HepG2 (cell line): ENCODE measurements around the gene ZBTB25. TPM values are rescaled to one million over a fixed set of nuclear protein-coding genes. Genes with fewer than 3 reads are reported as not detected.

ENCODE experiments used
- ATAC-seq: fragments of 200-7000 bp; cut with Tn5 transposase; 3 replicates; pipeline ENCODE4 v1.9.1; 2020; ENCODE audit warnings: mild to moderate bottlenecking, moderate library complexity
- BruUV-seq: library from RNA; stranded (reverse); fragments of 400-500 nt; replicated peaks from 2 replicates; lab custom pipeline; 2021; lab: Mats Ljungman, UMichigan
- CTCF ChIA-PET: fragments of 300-600 bp; formaldehyde crosslinking; extraction: SDS; loops from one replicate; lab custom pipeline; 2021; ENCODE audit warnings: low total read pairs, inconsistent platforms, low intra/inter-chr PET ratio; lab: Yijun Ruan, JAX
- POLR2A ChIA-PET: fragments of 350-600 bp; sonication (Branson Sonifier 250); formaldehyde crosslinking; loops from one replicate; lab custom pipeline; 2020; ENCODE audit warnings: antibody characterized with exemption, inconsistent platforms; lab: Yijun Ruan, JAX
- DNase-seq: peaks from one replicate; pipeline ENCODE4 v3.0.0-alpha.2; 2015; ENCODE audit warnings: low spot score
- FAIRE-seq: peaks from 3 replicates; lab custom pipeline; 2011; peaks lifted over from hg19 to GRCh38; lab: Jason Lieb, UNC
- H2AFZ ChIP-seq: one replicate; pipeline ENCODE4 v1.6.1; 2011; ENCODE audit warnings: low read length, inconsistent platforms
- H3K27ac ChIP-seq: fragments of 300-600 bp; 3 replicates; pipeline ENCODE4 v1.8.0; 2011; ENCODE audit warnings: mixed run types, mild to moderate bottlenecking, mixed read lengths, low read length, inconsistent platforms; ENCODE audit not compliant: insufficient read depth; ENCODE audit errors: extremely low read length
- H3K27me3 ChIP-seq, 2 experiments: fragments of 200-600 bp in 1 of 2; 2 replicates in 1 of 2; 3 replicates in 1 of 2; pipeline versions ENCODE4 v1.6.0 to v1.8.0; 2011; ENCODE audit warnings: low read length in 2 of 2, mild to moderate bottlenecking in 2 of 2, moderate library complexity in 2 of 2, inconsistent platforms in 1 of 2; ENCODE audit not compliant: insufficient read depth in 2 of 2, control insufficient read depth in 1 of 2
- H3K36me3 ChIP-seq, 2 experiments: fragments of 200-600 bp in 1 of 2; replicated peaks in 1 of 2; 2 replicates in 1 of 2; 3 replicates in 1 of 2; pipeline versions ENCODE4 v1.5.1 to v1.8.0; 2011; ENCODE audit warnings: low read length in 2 of 2, inconsistent platforms in 1 of 2; ENCODE audit not compliant: insufficient read depth in 2 of 2, control insufficient read depth in 1 of 2
- H3K4me1 ChIP-seq: 2 replicates; pipeline ENCODE4 v1.5.1; 2012; ENCODE audit warnings: low read length, inconsistent platforms; ENCODE audit not compliant: insufficient read depth
- H3K4me2 ChIP-seq: 2 replicates; pipeline ENCODE4 v1.6.0; 2011; ENCODE audit warnings: low read depth, low read length, inconsistent platforms
- H3K4me3 ChIP-seq, 3 experiments: fragments of 200-600 bp in 1 of 3; sonication (generic), shearing (Covaris generic) in 1 of 3; replicated peaks in 1 of 3; 2 replicates each; pipeline ENCODE4 v1.5.1; 2011 to 2016; ENCODE audit warnings: low read length in 3 of 3, inconsistent platforms in 2 of 3, low read depth in 2 of 3, mild to moderate bottlenecking in 2 of 3, control low read depth in 1 of 3, mixed read lengths in 1 of 3; ENCODE audit not compliant: insufficient read depth in 1 of 3
- H3K79me2 ChIP-seq: one replicate; pipeline ENCODE4 v1.6.1; 2011; ENCODE audit warnings: low read length, inconsistent platforms; ENCODE audit not compliant: insufficient read depth
- H3K9ac ChIP-seq: 2 replicates; pipeline ENCODE4 v1.6.0; 2011; ENCODE audit warnings: mild to moderate bottlenecking, low read depth, low read length, inconsistent platforms; ENCODE audit not compliant: insufficient read depth
- H3K9me3 ChIP-seq: 2 replicates; pipeline ENCODE4 v1.5.1; 2012; ENCODE audit warnings: mild to moderate bottlenecking, low read length
- H4K20me1 ChIP-seq: 2 replicates; pipeline ENCODE4 v1.6.0; 2011; ENCODE audit warnings: inconsistent platforms, mild to moderate bottlenecking, low read length, moderate library complexity; ENCODE audit not compliant: insufficient read depth
- BRF2 ChIP-seq: sonication (generic); formaldehyde crosslinking; IDR thresholded peaks from 2 replicates; pipeline ENCODE4 v1.8.1; 2022; ENCODE audit warnings: mild to moderate bottlenecking, missing genetic modification reagents
- DRAP1 ChIP-seq: IDR thresholded peaks from 2 replicates; pipeline ENCODE4 v1.6.1; 2016; ENCODE audit warnings: missing genetic modification reagents, missing compliant biosample characterization
- GLMP ChIP-seq: sonication (generic); formaldehyde crosslinking; IDR thresholded peaks from 2 replicates; pipeline ENCODE4 v1.9.0; 2021; ENCODE audit warnings: missing genetic modification reagents, mild to moderate bottlenecking, borderline replicate concordance
- GMEB1 ChIP-seq: sonication (generic); formaldehyde crosslinking; IDR thresholded peaks from 2 replicates; pipeline ENCODE4 v1.5.1; 2020; ENCODE audit warnings: missing genetic modification reagents, mild to moderate bottlenecking, borderline replicate concordance
- HCFC1 ChIP-seq: fragments of 150-350 bp; IDR thresholded peaks from 2 replicates; pipeline ENCODE4 v1.6.1; 2014; ENCODE audit warnings: low read depth, low read length
- IKZF1 ChIP-seq: fragments of 450-650 bp; IDR thresholded peaks from 2 replicates; pipeline ENCODE4 v1.7.1; 2016
- MAFK ChIP-seq, 2 experiments: IDR thresholded peaks in 1 of 2; conservative IDR thresholded peaks in 1 of 2; 2 replicates each; pipeline ENCODE4 v1.6.1; 2011; ENCODE audit warnings: improper control_type of control experiment in 2 of 2, low read length in 2 of 2
- MIER2 ChIP-seq: IDR thresholded peaks from 2 replicates; pipeline ENCODE4 v1.6.1; 2016; ENCODE audit warnings: missing biosample characterization, missing genetic modification reagents
- TAF1 ChIP-seq: sonication (generic); formaldehyde crosslinking; IDR thresholded peaks from 2 replicates; pipeline ENCODE4 v1.4.0; 2020; ENCODE audit warnings: missing genetic modification reagents
- TSC22D2 ChIP-seq: sonication (generic); formaldehyde crosslinking; IDR thresholded peaks from 2 replicates; pipeline ENCODE4 v1.5.1; 2020; ENCODE audit warnings: missing genetic modification reagents, mild to moderate bottlenecking, borderline replicate concordance
- ZKSCAN1 ChIP-seq: fragments of 150-350 bp; IDR thresholded peaks from 2 replicates; pipeline ENCODE4 v1.6.1; 2014; ENCODE audit warnings: low read length
- ZKSCAN5 ChIP-seq: sonication (generic); formaldehyde crosslinking; IDR thresholded peaks from 2 replicates; pipeline ENCODE4 v1.5.1; 2020; ENCODE audit warnings: mild to moderate bottlenecking, missing genetic modification reagents
- ZMAT3 ChIP-seq: sonication (generic); formaldehyde crosslinking; conservative IDR thresholded peaks from 2 replicates; pipeline ENCODE4 v1.7.0; 2021; ENCODE audit warnings: missing genetic modification reagents
- ZNF207 ChIP-seq: fragments of 450-650 bp; IDR thresholded peaks from 2 replicates; pipeline ENCODE4 v1.6.1; 2016; ENCODE audit warnings: antibody characterized with exemption, borderline replicate concordance
- ZNF432 ChIP-seq: sonication (generic); formaldehyde crosslinking; IDR thresholded peaks from 2 replicates; pipeline ENCODE4 v1.5.0; 2020; ENCODE audit warnings: missing genetic modification reagents, mild to moderate bottlenecking, borderline replicate concordance
- ZNF672 ChIP-seq: sonication (generic); formaldehyde crosslinking; IDR thresholded peaks from 2 replicates; pipeline ENCODE4 v1.8.1; 2022; ENCODE audit warnings: missing genetic modification reagents
- ZNF839 ChIP-seq: sonication (generic); formaldehyde crosslinking; IDR thresholded peaks from 2 replicates; pipeline ENCODE4 v1.4.0; 2020; ENCODE audit warnings: missing genetic modification reagents, mild to moderate bottlenecking, borderline replicate concordance
- WGBS: methylation state at CpG from one replicate; pipeline ENCODE4 v1.1.6; 2017; ENCODE audit warnings: low lambda C conversion rate; 5-methylcytosine and 5-hydroxymethylcytosine counted together
- in situ Hi-C: cut with HindIII; loops from 2 replicates; pipeline ENCODE4 v1.10.0; 2017; ENCODE audit warnings: low pct_unique_long_range_greater_than_20kb; ENCODE audit not compliant: extremely low pct_ligation_motif_present
- intact Hi-C: fragments of 100-400 bp; cut with micrococcal nuclease; formaldehyde crosslinking; loops from one replicate; pipeline ENCODE4 v1.10.0; 2022; ENCODE audit not compliant: unreplicated experiment
- polyA plus RNA-seq, 8 experiments: library from polyadenylated mRNA; depleted of rRNA in 3 of 8; stranded (reverse) in 7 of 8; unstranded in 1 of 8; fragments of >200 nt; fragmentation: Illumina TruSeq in 4 of 8; extraction: Trizol in 4 of 8; gene quantifications; 2 replicates each; pipeline versions ENCODE4 v1.2.1 to v1.2.3, GENCODE V29; 2011 to 2016; ENCODE audit warnings: low read depth in 4 of 8, missing spikeins in 1 of 8, mixed read lengths in 1 of 8; ENCODE audit not compliant: insufficient read depth in 1 of 8
- total RNA-seq, 5 experiments: library from RNA; depleted of rRNA; stranded (reverse); fragments of >200 nt; fragmentation: Illumina TruSeq; extraction: Trizol; gene quantifications; 2 replicates each; pipeline ENCODE4 v1.2.3, GENCODE V29; 2016; ENCODE audit warnings: low read depth in 1 of 5
- TF ChIP-seq, protein P1 (sequence below): sonication (generic); formaldehyde crosslinking; IDR thresholded peaks from 2 replicates; pipeline ENCODE4 v1.5.0; 2020; ENCODE audit warnings: missing genetic modification reagents, mild to moderate bottlenecking, borderline replicate concordance

ZBTB25 gene
- total and polyA plus RNA-seq, 2 of the 13 experiments (the other 11 are each of a cell fraction or from before 2014, with no cell fraction given): 3.5 to 7.6 TPM

GRCh38 chr14:64493455-64493854 lies 10.2 kb downstream of the ZBTB25 start:
- Histone ChIP-seq H3K79me2 (no peaks in the 10 kb centered on the region), H3K4me2 (no peak overlapping the region), H3K36me3 (peaks cover under 1 to 2% of the 10 kb centered on the region in 2 experiments; a peak in 1 of 5 replicates), H3K9ac (no peak overlapping the region), H3K27ac (no peak overlapping the region), H3K4me3 (no peak overlapping the region), H3K27me3 (no peaks in the 10 kb centered on the region), H2AFZ (no peak overlapping the region), H3K4me1 (no peaks in the 10 kb centered on the region), H3K9me3 (no peaks in the 10 kb centered on the region), H4K20me1 (no peaks in the 10 kb centered on the region)
- in situ Hi-C loops: no loop called here
- FAIRE-seq (no peak), DNase-seq (no peak), ATAC-seq (no peak)
- POLR2A ChIA-PET: interaction anchor here (1.5 kb wide), 1 partner anchor 11 kb away, joined by 3 read pairs; the partner anchor contains the start of gene ZBTB1
- CTCF ChIA-PET: no interaction called here
- WGBS: 92% methylated on average over 3 of the region's 3 CpGs
- BruUV-seq: no TSS peak
- intact Hi-C loops: no loop called here
- no peak for TF ChIP-seq ZNF207
- TF ChIP-seq GLMP (CRISPR knock-in tag): no peak
- no peak for TF ChIP-seq ZKSCAN5 (CRISPR knock-in tag)
- no peak for TF ChIP-seq IKZF1
- TF ChIP-seq ZNF839 (CRISPR knock-in tag): no peak
- TF ChIP-seq ZKSCAN1: no peak
- TF ChIP-seq MIER2 (CRISPR knock-in tag): no peak
- TF ChIP-seq BRF2 (CRISPR knock-in tag): no peak
- TF ChIP-seq MAFK (conservative IDR thresholded peaks at IDR 0.05 in 1 of 2, IDR thresholded peaks at IDR 0.05 in 1 of 2; ENCODE audit: low read length in 2 of 2): no peak
- no peak for TF ChIP-seq ZNF672 (CRISPR knock-in tag)
- TF ChIP-seq, protein P1, sequence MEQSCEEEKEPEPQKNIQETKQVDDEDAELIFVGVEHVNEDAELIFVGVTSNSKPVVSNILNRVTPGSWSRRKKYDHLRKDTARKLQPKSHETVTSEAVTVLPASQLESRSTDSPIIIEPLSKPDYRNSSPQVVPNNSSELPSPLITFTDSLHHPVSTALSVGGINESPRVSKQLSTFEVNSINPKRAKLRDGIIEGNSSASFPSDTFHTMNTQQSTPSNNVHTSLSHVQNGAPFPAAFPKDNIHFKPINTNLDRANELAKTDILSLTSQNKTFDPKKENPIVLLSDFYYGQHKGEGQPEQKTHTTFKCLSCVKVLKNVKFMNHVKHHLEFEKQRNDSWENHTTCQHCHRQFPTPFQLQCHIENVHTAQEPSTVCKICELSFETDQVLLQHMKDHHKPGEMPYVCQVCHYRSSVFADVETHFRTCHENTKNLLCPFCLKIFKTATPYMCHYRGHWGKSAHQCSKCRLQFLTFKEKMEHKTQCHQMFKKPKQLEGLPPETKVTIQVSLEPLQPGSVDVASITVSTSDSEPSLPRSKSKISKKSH (CRISPR knock-in tag): no peak
- no peak for TF ChIP-seq TSC22D2
- no peak for TF ChIP-seq DRAP1 (CRISPR knock-in tag)
- TF ChIP-seq GMEB1: no peak
- no peak for TF ChIP-seq HCFC1
- TF ChIP-seq TAF1 (CRISPR knock-in tag): no peak
- no peak for TF ChIP-seq ZNF432 (CRISPR knock-in tag)
- no peak for TF ChIP-seq ZMAT3 (CRISPR knock-in tag)
